ENCODE data around the gene SH3PXD2B.

Gene SH3PXD2B

DNA sequence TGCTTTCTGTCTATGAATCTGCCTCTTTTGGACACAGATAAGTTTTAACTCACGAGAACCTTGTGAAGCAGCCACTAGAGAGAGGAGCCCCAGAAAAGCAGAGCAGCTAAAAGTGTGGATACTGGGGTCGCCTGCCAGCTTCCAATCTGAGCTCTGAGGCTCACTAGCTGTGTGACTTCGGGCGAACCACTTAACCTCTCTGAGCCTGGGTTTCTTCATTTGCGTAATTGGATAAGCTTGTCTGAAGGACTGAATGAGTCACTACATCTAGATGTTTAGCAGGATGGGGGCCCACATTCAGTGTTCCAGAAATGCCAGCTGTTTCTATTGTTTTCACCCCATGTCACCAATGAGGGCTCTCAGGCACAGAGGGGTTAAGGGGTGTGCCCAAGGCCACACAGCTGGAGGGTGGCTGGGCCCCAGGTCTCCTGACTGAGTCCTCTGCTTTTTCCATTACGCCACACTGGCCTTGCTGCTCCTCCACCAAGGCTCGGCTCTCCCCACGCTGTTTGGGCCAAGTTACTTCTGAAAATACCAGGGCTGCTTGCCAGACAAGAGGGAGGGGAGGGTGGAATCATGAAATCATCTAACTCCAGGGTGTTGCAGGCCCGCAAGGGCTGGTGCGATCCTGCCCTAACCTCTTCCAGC lies 36.2 kb downstream of the SH3PXD2B start:
- no peak for TF ChIP-seq GATA2 (IDR thresholded peaks at IDR 0.05; ENCODE audit: low read depth, low read length)
- TF ChIP-seq GATA3 (IDR thresholded peaks at IDR 0.05; ENCODE audit: low read depth, low read length) = no peak

DNA sequence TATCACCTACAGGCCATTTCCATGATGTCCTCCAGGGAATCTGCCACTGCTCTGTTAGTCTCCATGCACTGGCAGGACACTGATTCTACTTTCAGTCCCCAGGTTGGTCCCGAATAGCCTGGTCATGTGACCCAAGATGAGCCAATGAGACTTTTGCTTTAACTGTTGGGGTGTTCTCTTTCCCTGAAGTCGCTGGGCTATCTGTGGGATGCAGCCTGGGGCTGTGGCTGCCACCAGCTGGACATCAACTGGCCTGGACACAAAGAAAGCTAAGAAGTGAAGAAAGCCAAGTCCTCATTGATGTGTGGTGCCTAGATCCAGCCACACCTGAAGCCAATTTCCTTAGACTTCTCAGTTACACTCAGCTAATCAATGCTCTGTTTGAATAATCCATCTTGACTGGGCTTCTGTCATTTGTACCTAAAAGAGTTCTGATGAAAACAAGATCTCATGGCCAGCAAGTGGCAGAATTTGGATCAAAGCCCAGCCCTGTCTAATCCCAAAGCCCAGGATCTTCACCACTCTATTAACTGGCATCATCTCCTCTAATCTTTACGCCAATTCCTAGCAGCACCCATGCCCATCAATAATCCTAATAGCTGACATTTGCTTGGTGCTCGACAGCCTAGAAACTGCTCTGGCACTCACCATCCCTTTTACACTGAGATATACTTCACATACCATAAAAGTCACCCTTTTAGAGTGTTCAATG lies 37.0 kb downstream of the SH3PXD2B start:
- no peak for TF ChIP-seq GATA3 (IDR thresholded peaks at IDR 0.05; ENCODE audit: low read depth, low read length)

DNA sequence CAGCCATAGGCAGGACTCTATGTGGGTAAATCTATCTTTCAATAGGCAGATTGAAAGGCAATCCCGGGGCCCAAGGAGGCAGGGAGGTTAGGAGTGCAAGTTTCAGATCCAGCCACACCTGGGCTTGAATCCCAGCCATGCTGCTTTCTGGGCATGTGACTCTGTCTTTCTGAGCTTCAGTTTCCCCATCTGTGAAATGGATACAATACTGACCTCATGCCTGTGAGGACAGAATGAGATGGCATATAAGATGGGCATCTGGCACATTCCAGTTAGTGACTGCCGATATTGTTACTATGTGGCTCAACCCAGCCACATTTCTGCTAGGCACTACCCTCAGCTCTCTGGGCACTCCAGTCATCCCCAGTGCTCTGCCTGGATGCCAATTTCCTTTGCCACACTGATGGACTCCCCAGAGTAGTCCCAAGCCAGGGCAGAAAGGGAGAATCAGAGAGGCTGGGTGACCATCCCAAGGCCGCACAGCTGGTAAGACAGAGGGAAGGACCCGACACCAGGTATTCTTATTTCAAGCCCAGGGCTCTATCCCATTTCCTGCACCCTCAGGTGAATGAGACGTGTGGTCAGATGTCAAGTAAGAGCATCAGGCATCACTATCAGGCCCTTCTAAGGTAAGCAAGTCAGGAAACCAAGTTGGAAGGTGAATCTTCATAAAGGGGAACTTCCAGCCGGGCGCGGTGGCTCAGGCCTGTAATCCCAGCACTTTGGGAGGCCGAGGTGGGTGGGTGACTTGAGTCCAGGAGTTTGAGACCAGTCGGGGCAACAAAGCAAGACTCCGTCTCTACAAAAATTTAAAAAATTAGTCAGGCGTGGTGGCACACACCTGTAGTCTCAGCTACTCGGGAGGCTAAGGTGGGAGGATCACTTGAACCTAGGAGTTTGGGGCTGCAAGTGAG lies 38.7 kb downstream of the SH3PXD2B start:
- TF ChIP-seq GATA2 (IDR thresholded peaks at IDR 0.05; ENCODE audit: low read depth, low read length) (no peak), GATA3 (IDR thresholded peaks at IDR 0.05; ENCODE audit: low read depth, low read length) (no peak)

DNA sequence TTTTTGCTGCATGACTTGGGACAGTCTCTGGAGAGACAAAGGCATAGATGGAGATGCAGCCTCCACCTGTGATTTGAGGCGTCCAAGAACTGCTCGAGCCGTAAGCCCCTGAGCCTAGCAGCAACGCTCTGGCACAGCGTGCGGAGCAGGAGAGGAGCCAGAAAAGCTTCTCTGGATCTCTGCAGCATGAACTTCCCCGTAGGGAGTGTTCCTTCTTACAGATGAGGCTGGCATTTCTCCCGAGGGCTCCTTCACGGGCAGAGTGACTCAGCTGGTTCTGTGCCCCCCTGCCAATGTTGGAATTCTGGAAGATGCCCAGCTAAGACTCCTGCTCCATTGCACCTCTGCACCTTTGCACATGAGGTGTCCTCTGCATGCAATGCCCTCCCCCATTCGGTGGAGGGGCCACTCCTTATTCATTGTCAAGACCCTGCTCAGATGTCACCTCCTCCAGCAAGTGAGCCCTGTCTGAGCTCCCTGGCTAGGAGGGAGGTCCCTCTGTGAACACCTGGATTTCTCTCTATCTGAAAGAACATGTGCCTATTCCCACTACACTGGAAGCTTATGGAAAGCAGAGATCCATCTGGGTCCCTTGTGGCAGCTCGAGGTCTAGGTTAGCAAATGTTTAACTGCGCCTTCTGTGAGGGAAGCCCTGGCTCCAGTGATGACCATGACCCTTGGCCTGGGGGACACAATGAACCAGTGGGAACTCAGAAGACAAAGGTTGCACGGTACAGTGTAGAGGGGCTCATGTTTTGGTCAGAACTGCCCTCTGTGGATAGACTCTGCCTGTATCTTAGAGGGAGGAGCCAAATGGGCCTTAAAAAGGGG lies 39.6 kb downstream of the SH3PXD2B start:
- TF ChIP-seq GATA2 (IDR thresholded peaks at IDR 0.05; ENCODE audit: low read depth, low read length) (no peak), GATA3 (IDR thresholded peaks at IDR 0.05; ENCODE audit: low read depth, low read length) (no peak)

DNA sequence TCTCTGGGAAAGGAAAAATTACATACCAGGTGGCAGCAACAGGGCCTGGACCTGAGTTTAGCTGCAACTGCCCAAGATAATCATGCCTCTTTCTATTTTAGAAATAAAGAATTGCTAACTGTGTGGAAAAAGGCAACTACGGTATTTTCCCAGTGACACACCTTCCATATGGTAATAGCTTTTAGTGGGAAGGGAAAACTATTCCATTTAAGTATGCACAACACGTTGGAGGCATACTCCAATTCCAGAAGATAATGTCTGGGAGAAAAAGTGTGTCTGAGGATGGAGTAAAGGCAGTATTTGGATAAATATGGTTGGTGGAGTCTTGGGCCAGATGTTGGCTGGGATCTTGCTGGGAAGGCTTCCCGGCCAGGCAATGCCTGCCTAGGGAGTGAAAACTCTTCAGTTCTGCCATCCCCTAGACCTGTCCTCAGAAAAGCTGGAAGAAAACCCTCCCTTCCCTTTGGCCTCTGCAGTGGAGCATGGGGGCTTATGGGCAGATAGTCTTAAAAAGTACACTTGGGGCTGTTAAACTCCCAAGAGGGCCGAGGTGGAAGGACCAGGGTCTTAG lies 40.6 kb downstream of the SH3PXD2B start:
- no peak for TF ChIP-seq GATA2 (IDR thresholded peaks at IDR 0.05; ENCODE audit: low read depth, low read length)
- TF ChIP-seq GATA3 (IDR thresholded peaks at IDR 0.05; ENCODE audit: low read depth, low read length) = no peak

DNA sequence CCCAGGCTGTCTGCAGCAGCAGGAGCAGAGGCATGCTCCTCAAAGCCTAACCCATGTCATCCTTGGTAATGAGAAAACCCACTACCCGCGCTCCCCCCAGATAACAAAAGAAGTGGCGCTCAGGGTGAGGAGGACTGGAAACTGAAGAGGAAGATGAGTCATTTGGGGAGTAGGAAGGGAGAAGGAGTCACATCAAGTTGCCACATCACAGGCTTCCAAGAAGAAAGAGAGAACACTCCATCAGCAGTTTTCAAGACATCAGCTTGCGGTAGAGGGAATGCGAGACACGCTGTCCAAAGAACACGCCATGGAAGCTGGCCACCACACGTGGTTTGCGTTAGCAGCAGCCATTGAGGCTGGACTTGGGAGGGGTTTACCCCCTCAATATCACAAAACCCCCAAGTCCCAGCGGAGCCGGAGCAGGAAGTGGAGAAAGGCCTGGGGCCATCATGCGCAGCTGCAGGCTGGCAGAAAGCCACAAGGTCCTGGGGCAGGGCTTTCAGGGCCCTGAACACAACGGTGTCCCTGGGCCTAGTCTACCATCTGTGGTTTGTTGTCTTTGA lies 41.5 kb downstream of the SH3PXD2B start:
- TF ChIP-seq GATA3 (IDR thresholded peaks at IDR 0.05; ENCODE audit: low read depth, low read length) = no peak
- no peak for TF ChIP-seq GATA2 (IDR thresholded peaks at IDR 0.05; ENCODE audit: low read depth, low read length)

DNA sequence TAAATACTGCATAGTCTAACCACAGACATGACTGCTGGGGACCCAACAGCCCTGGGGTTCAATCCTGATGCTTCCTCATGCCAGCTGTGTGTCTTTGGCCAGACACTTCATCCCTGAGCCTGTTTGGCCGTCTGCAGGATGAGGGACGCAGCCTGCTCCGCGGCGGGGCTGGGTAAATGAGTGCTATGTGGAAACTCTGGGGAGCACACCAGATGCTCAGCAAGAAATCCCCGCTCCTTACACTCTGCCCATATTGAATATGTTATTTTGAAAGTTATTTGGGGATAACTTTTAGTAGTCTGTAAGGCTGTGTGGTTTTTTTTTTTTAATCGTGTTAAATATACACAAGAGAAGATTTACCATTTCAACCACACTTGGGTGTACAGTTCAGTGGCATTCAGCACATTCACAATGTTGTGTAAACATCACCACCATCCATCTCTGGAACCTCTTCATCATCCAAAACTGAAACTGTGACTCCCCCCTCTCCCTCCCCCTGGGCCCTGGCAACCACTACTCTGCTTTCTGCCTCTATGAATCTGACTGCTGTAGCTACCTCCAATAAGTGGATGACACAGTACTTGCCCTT lies 42.7 kb downstream of the SH3PXD2B start:
- no peak for TF ChIP-seq GATA3 (IDR thresholded peaks at IDR 0.05; ENCODE audit: low read depth, low read length)
- TF ChIP-seq GATA2 (IDR thresholded peaks at IDR 0.05; ENCODE audit: low read depth, low read length) = no peak

DNA sequence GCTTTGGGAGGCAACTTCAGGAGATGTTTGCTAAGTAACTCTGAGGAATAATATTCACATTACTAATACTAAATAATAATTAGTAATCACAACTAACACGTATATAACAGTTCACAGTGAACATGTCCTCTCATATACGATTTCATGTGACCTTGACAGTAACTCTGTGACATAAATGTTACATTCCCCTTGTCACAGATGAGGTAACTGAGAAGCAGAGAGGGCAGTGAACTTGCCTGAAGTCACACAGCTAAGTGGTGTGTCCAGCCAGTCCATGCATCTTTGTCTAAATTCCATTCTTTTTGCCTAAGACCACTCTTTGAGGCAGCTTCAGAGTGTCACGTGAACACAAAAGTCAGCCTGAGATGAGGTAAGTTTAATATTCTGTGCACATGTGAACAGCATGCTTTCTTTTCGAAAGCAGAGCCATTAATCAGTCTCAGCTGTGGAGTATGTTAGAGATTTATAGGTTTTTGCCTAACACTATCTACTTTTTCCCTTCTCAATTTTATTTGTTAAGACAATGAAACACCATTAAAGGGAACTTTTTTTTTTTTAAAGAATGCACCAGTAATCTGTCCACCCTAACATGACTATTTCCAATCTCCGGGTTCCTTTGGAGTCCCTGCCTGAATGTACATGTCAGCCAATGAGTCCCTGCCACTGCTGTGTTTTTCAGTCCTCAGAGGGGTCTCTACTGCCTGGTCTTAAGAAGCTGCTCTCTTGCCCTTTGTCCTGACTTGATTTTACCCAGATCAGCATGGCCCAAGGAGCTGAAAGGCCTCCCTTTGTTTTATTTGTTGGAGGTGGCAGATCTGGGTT lies 43.5 kb downstream of the SH3PXD2B start:
- TF ChIP-seq GATA2 (IDR thresholded peaks at IDR 0.05; ENCODE audit: low read depth, low read length) (no peak), GATA3 (IDR thresholded peaks at IDR 0.05; ENCODE audit: low read depth, low read length) (no peak)

DNA sequence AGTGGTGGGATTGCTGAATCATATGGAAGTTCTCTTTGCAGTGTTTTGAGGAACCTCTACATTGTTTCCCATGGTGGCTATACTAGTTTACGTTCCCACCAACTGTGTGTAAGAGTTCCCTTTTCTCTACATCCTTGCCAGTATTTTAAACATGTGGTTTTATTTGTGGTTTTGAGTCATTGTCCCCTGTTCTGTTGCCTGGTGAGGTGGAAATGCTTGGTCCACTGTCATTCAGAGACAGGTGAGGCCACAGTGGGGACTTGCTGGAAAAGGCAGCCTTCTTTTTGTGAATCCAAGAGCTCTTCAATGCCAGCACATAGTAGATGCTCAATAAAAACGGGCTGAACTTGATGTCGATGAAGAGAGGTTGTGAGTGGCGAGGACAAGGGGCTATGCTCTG lies 44.2 kb downstream of the SH3PXD2B start:
- TF ChIP-seq GATA3 (IDR thresholded peaks at IDR 0.05; ENCODE audit: low read depth, low read length) = no peak
- TF ChIP-seq GATA2 (IDR thresholded peaks at IDR 0.05; ENCODE audit: low read depth, low read length) = no peak

DNA sequence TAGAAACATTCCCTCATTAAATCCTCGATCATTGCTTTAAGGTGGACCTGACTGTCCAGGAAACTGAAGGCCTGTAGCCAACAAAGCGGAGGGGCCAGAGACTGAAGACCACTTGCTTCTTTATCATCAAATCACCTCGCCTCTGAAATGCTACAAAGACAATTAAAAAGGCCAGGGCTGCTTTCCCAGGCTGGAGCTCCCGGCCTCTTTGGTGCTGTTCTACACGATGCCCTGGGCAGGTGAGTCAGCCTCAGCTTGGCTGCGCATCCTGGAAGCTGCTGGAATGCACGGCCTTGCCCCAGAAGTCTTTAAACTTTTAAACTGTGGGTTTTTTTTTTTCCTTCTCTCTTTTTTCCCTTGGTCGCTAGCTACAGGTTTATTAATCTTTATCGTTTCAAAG lies 46.5 kb downstream of the SH3PXD2B start:
- TF ChIP-seq GATA2 (IDR thresholded peaks at IDR 0.05; ENCODE audit: low read depth, low read length) (no peak), GATA3 (IDR thresholded peaks at IDR 0.05; ENCODE audit: low read depth, low read length) (no peak)

DNA sequence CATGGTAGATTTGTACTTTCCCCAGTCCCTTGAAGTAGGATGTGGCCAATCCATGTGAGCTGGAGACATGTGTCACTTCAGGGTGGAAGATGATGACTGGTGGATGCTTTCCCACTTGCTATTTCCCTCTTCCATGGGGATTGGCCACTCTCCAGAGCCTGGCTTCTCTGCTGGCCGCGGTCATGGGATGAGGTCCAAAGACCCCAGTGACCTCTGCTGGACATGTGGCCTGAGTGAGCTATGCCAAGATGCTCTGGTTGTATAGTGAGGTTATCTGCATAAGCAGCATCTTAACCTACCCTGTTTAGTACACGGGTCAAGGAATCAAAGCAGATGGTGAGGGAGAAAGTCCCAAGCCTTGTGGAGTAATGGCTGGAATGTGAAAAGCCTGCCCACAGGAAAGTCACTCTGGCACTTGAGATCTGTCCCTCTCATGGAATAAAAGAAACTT lies 47.1 kb downstream of the SH3PXD2B start:
- TF ChIP-seq GATA3 (IDR thresholded peaks at IDR 0.05; ENCODE audit: low read depth, low read length) (no peak), GATA2 (IDR thresholded peaks at IDR 0.05; ENCODE audit: low read depth, low read length) (no peak)

All from SH-SY5Y (cell line).